Activated CD8-positive, alpha-beta memory T cell treated with anti-CD3 and anti-CD28 coated beads for 1 hour (primary cell): Measurements from ENCODE around the gene ZNF273.
"Not testable (repeated sequence)": the region's sequence is repeated elsewhere in the genome, so short reads cannot be mapped to it uniquely, and the experiment has no call there.

Source experiments
- DNase-seq, 2 donors: peaks; one replicate each; pipeline ENCODE4 v3.0.0-alpha.2; 2020; ENCODE audit warnings: low read depth in 1 of 2; ENCODE audit errors: extremely low read depth in 1 of 2

Gene ZNF273

GRCh38 chr7:64944667-64945502, 41.8 kb downstream of the ZNF273 start:
- not testable (repeated sequence) for DNase-seq

- no peak for DNase-seq
These were observed 42.6 kb downstream of the ZNF273 start for GRCh38 chr7:64945503-64946175.

GRCh38 chr7:64946772-64947171, 43.7 kb downstream of the ZNF273 start:
- DNase-seq, result no peak

- DNase-seq, result no peak
These were observed 44.4 kb downstream of the ZNF273 start for GRCh38 chr7:64947252-64948000.

GRCh38 chr7:64948774-64949173, 45.7 kb downstream of the ZNF273 start:
- DNase-seq, result not testable (repeated sequence)

- DNase-seq, result not testable (repeated sequence)
These were observed 47.6 kb downstream of the ZNF273 start for GRCh38 chr7:64950673-64951072.

- no peak for DNase-seq
These were observed 48.3 kb downstream of the ZNF273 start for GRCh38 chr7:64951250-64951848.

GRCh38 chr7:64959072-64959747, 56.1 kb downstream of the ZNF273 start:
- DNase-seq, result no peak

- DNase-seq, result no peak
These were observed 62.5 kb downstream of the ZNF273 start for GRCh38 chr7:64965594-64965993.

- no peak for DNase-seq
These were observed 75.6 kb downstream of the ZNF273 start for GRCh38 chr7:64978497-64979203.
